H1 (cell line): ENCODE data around the gene TRUB1. TPM values are rescaled to one million over a fixed set of nuclear protein-coding genes. Genes with fewer than 3 reads are reported as not detected.

Experiments used
- CHD2 ChIP-seq: IDR thresholded peaks from 2 replicates; pipeline ENCODE4 v1.6.1; 2012; ENCODE audit warnings: low read length, improper control_type of control experiment
- CTBP2 ChIP-seq: IDR thresholded peaks from 2 replicates; pipeline ENCODE4 v1.7.0; 2011; ENCODE audit warnings: borderline replicate concordance, mild to moderate bottlenecking, moderate library complexity, mixed read lengths, low read length; ENCODE audit not compliant: insufficient read depth, insufficient read length
- FOSL1 ChIP-seq: IDR thresholded peaks from 2 replicates; pipeline ENCODE4 v1.6.1; 2011; ENCODE audit warnings: mild to moderate bottlenecking, low read depth, low read length, moderate library complexity; ENCODE audit not compliant: insufficient read depth
- JUND ChIP-seq: IDR thresholded peaks from 2 replicates; pipeline ENCODE4 v1.6.1; 2011; ENCODE audit warnings: mild to moderate bottlenecking, improper control_type of control experiment, low read length
- RFX5 ChIP-seq: IDR thresholded peaks from 2 replicates; pipeline ENCODE4 v1.6.1; 2011; ENCODE audit warnings: low read depth, low read length, improper control_type of control experiment, borderline replicate concordance
- TBP ChIP-seq: IDR thresholded peaks from 2 replicates; pipeline ENCODE4 v1.6.1; 2011; ENCODE audit warnings: low read depth, low read length, improper control_type of control experiment
- TEAD4 ChIP-seq: IDR thresholded peaks from 2 replicates; pipeline ENCODE4 v1.6.1; 2012; ENCODE audit warnings: low read depth, low read length, inconsistent platforms, mixed read lengths
- USF2 ChIP-seq: IDR thresholded peaks from 2 replicates; pipeline ENCODE4 v1.6.1; 2011; ENCODE audit warnings: low read length, improper control_type of control experiment
- ZNF274 ChIP-seq: IDR thresholded peaks from 2 replicates; pipeline ENCODE4 v1.7.0; 2012; ENCODE audit warnings: low read length, borderline replicate concordance; ENCODE audit errors: extremely low read depth
- polyA plus RNA-seq, 7 experiments: library from polyadenylated mRNA; depleted of rRNA in 3 of 7; stranded (reverse) in 5 of 7; unstranded in 2 of 7; fragments of >200 nt in 5 of 7; fragments of 200-250 nt in 2 of 7; gene quantifications; 1 replicate in 5 of 7; 2 replicates in 1 of 7; 4 replicates in 1 of 7; pipeline versions ENCODE4 v1.2.1 to v1.2.3, GENCODE V29; 2011 to 2013; ENCODE audit warnings: missing spikeins in 2 of 7, mixed read lengths in 2 of 7
- total RNA-seq: library from RNA; stranded (reverse); fragmentation: NEBNext Ultra II Directional; extraction: Animal tissue kit (Norgen Biotek cat#: 25700); gene quantifications from 2 replicates; pipeline ENCODE4 v1.2.1, GENCODE V29; 2021
- TF ChIP-seq, protein P1 (sequence below): fragments of 300-600 bp; sonication (generic); IDR thresholded peaks from 2 replicates; pipeline ENCODE4 v1.7.1; 2012; ENCODE audit warnings: low read length, moderate library complexity, mild to moderate bottlenecking, inconsistent platforms; ENCODE audit not compliant: insufficient replicate concordance

Gene TRUB1
- total and polyA plus RNA-seq, 2 of the 8 experiments (the other 6 are each of a cell fraction or from before 2014, with no cell fraction given): 6.3 to 22.2 TPM

- TF ChIP-seq, protein P1, sequence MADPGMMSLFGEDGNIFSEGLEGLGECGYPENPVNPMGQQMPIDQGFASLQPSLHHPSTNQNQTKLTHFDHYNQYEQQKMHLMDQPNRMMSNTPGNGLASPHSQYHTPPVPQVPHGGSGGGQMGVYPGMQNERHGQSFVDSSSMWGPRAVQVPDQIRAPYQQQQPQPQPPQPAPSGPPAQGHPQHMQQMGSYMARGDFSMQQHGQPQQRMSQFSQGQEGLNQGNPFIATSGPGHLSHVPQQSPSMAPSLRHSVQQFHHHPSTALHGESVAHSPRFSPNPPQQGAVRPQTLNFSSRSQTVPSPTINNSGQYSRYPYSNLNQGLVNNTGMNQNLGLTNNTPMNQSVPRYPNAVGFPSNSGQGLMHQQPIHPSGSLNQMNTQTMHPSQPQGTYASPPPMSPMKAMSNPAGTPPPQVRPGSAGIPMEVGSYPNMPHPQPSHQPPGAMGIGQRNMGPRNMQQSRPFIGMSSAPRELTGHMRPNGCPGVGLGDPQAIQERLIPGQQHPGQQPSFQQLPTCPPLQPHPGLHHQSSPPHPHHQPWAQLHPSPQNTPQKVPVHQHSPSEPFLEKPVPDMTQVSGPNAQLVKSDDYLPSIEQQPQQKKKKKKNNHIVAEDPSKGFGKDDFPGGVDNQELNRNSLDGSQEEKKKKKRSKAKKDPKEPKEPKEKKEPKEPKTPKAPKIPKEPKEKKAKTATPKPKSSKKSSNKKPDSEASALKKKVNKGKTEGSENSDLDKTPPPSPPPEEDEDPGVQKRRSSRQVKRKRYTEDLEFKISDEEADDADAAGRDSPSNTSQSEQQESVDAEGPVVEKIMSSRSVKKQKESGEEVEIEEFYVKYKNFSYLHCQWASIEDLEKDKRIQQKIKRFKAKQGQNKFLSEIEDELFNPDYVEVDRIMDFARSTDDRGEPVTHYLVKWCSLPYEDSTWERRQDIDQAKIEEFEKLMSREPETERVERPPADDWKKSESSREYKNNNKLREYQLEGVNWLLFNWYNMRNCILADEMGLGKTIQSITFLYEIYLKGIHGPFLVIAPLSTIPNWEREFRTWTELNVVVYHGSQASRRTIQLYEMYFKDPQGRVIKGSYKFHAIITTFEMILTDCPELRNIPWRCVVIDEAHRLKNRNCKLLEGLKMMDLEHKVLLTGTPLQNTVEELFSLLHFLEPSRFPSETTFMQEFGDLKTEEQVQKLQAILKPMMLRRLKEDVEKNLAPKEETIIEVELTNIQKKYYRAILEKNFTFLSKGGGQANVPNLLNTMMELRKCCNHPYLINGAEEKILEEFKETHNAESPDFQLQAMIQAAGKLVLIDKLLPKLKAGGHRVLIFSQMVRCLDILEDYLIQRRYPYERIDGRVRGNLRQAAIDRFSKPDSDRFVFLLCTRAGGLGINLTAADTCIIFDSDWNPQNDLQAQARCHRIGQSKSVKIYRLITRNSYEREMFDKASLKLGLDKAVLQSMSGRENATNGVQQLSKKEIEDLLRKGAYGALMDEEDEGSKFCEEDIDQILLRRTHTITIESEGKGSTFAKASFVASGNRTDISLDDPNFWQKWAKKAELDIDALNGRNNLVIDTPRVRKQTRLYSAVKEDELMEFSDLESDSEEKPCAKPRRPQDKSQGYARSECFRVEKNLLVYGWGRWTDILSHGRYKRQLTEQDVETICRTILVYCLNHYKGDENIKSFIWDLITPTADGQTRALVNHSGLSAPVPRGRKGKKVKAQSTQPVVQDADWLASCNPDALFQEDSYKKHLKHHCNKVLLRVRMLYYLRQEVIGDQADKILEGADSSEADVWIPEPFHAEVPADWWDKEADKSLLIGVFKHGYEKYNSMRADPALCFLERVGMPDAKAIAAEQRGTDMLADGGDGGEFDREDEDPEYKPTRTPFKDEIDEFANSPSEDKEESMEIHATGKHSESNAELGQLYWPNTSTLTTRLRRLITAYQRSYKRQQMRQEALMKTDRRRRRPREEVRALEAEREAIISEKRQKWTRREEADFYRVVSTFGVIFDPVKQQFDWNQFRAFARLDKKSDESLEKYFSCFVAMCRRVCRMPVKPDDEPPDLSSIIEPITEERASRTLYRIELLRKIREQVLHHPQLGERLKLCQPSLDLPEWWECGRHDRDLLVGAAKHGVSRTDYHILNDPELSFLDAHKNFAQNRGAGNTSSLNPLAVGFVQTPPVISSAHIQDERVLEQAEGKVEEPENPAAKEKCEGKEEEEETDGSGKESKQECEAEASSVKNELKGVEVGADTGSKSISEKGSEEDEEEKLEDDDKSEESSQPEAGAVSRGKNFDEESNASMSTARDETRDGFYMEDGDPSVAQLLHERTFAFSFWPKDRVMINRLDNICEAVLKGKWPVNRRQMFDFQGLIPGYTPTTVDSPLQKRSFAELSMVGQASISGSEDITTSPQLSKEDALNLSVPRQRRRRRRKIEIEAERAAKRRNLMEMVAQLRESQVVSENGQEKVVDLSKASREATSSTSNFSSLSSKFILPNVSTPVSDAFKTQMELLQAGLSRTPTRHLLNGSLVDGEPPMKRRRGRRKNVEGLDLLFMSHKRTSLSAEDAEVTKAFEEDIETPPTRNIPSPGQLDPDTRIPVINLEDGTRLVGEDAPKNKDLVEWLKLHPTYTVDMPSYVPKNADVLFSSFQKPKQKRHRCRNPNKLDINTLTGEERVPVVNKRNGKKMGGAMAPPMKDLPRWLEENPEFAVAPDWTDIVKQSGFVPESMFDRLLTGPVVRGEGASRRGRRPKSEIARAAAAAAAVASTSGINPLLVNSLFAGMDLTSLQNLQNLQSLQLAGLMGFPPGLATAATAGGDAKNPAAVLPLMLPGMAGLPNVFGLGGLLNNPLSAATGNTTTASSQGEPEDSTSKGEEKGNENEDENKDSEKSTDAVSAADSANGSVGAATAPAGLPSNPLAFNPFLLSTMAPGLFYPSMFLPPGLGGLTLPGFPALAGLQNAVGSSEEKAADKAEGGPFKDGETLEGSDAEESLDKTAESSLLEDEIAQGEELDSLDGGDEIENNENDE: no peak
- TF ChIP-seq CHD2 (no peak), FOSL1 (no peak), TBP (no peak), TEAD4 (no peak), JUND (no peak), RFX5 (peak; percentile 85), ZNF274 (no peak), CTBP2 (no peak), USF2 (no peak)
Measured at GRCh38 chr10:115026056-115026745, 88.2 kb downstream of the TRUB1 start (continued).
